Stimulated activated naive CD8-positive, alpha-beta T cell treated with anti-CD3 and anti-CD28 coated beads, Interleukin-15, Interleukin-2, amounts not matched to agents 100 ng/mL and 50 ng/mL, for 24 hours (primary cell): ENCODE data around the gene ELF1.

Source experiments
- H3K27ac Mint-ChIP-seq: one replicate; pipeline ENCODE4 v1.8.0; 2021; ENCODE audit warnings: mild to moderate bottlenecking, mixed read lengths
- H3K27me3 Mint-ChIP-seq: one replicate; pipeline ENCODE4 v1.8.0; 2021; ENCODE audit warnings: mixed read lengths
- H3K36me3 Mint-ChIP-seq: one replicate; pipeline ENCODE4 v1.8.0; 2021; ENCODE audit warnings: low read depth, mixed read lengths
- H3K4me1 Mint-ChIP-seq: one replicate; pipeline ENCODE4 v1.8.0; 2021; ENCODE audit warnings: low read depth, mixed read lengths
- H3K4me3 Mint-ChIP-seq: one replicate; pipeline ENCODE4 v1.8.0; 2021; ENCODE audit warnings: mild to moderate bottlenecking, mixed read lengths
- H3K9me3 Mint-ChIP-seq: one replicate; pipeline ENCODE4 v1.8.0; 2021; ENCODE audit warnings: mixed read lengths

The ELF1 gene

DNA sequence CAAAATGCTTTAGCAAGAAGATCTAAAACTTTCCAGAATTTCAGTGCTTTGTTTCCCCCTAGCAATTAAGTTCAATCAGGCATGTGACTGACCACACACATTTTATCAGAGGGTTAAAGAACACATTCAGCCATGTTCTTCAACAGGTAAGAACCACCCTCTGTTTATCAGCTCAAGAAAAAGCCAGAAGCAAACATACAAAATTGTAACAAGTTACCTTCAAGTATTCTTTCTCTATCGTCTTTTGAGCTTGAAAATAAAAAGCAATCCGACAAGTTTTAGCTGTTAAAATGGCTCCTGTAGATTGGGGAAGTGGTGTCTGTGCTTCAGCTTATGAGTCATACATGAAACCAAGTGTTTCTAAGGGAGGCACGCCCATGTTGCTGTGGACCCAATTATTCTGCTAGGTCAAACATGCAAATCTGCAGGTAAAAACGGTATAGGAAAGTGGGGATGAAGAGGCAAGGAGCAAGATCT lies at the start of gene ELF1:
Gene ELF1, minus strand, starts transcription at position 306 of the 477 bp plus-strand sequence. CDS start 37,262 bp downstream, outside the sequence.
- H3K27me3 Mint-ChIP-seq: no peaks in the 10 kb centered on the region
- H3K9me3 Mint-ChIP-seq: no peaks in the 10 kb centered on the region
- peaks cover 15% of the 10 kb centered on the region for H3K36me3 Mint-ChIP-seq
- H3K4me1 Mint-ChIP-seq: peaks cover 53% of the 10 kb centered on the region
- peak within 1 kb of the TSS; percentile 97 for H3K27ac Mint-ChIP-seq
- peak within 1 kb of the TSS; percentile 96 for H3K4me3 Mint-ChIP-seq

DNA sequence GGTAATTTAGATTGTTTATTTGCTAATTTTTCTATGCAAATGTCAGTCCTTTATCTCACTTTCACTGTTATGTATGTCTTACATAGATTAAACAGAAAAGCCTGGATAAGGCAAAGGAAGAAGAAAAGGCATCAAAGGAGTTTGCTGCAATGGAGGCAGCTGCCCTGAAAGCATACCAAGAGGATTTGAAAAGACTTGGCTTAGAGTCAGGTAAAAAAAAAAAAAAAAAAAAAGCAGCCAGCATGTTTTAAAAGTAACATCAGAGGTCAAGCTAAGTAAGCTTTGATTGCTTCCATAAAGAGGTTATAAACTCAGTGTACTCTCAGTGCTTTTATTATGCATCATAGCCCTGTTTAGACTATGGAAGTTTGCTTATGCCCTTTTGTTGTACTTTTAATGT lies 46.0 kb upstream of the ELF1 start:
- Mint-ChIP-seq H3K27me3 (no peaks in the 10 kb centered on the region), H3K9me3 (no peaks in the 10 kb centered on the region), H3K27ac (no peak overlapping the region), H3K4me1 (peaks cover 35% of the 10 kb centered on the region), H3K36me3 (peaks cover 62% of the 10 kb centered on the region), H3K4me3 (no peak overlapping the region)

DNA sequence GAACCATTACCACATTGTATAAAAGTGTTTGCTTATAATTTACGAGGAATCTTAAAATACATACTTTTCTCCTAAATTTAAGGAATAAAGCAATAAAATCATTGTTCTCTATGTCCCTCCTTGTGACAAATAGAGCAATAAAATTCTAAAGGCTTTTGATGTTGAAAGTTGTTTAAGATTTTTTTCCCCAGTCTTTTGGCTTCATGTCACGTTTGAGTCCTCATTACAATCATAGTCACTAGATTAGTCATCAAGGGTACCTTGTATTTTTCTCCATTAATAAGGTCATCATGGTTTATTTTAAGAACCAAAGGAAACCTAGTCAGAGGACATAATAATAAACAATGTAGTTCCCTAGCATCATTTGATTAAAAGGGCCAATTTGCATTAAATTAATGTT lies 45.4 kb upstream of the ELF1 start:
- no peak overlapping the region for H3K4me3 Mint-ChIP-seq
- H3K9me3 Mint-ChIP-seq: no peaks in the 10 kb centered on the region
- H3K36me3 Mint-ChIP-seq: peaks cover 59% of the 10 kb centered on the region
- H3K27me3 Mint-ChIP-seq: no peaks in the 10 kb centered on the region
- peaks cover 38% of the 10 kb centered on the region for H3K4me1 Mint-ChIP-seq
- no peak overlapping the region for H3K27ac Mint-ChIP-seq

DNA sequence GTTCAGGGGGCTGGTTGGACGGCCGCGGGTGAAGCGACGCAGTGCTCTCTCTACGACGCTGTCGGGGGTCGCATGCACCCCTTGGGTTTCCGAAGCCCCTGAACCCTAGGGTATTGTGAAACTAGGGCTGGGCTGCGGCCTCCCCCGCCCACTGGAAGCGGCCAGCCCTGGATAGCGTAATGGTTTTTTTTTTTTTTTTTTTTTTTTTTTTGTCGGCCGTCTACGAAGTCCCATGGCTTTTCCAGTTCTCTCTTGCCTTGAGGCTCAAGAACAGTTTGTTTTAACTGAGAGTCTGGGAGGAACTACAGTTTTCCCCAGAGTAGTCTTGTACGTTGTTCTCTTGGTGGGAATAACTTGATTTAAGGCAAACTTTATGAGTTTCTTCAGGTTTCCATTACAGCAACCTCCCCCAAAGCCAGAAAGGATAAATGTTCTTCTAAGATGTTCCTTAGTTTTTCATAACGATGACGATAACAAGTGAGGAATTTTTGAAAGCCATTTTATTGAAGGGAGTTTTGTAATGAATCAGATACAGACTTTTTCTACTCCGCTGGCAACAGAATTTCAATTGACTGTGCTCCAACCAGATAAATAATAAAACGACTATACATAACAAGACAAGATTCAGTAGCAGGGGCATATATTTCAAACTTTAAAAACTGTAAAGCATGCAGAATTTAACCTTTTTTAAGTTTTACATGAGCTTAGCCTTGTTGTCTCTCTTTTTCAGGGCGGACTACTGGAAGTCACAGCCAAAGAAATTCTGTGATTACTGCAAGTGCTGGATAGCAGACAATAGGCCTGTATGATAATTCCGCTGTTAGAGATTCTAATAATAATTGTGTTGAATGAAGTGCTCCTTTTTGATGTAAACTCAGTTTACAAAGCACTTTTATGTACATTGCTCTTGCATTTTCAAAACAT lies 43.1 kb upstream of the ELF1 start:
- H3K4me1 Mint-ChIP-seq: peaks cover 58% of the 10 kb centered on the region

DNA sequence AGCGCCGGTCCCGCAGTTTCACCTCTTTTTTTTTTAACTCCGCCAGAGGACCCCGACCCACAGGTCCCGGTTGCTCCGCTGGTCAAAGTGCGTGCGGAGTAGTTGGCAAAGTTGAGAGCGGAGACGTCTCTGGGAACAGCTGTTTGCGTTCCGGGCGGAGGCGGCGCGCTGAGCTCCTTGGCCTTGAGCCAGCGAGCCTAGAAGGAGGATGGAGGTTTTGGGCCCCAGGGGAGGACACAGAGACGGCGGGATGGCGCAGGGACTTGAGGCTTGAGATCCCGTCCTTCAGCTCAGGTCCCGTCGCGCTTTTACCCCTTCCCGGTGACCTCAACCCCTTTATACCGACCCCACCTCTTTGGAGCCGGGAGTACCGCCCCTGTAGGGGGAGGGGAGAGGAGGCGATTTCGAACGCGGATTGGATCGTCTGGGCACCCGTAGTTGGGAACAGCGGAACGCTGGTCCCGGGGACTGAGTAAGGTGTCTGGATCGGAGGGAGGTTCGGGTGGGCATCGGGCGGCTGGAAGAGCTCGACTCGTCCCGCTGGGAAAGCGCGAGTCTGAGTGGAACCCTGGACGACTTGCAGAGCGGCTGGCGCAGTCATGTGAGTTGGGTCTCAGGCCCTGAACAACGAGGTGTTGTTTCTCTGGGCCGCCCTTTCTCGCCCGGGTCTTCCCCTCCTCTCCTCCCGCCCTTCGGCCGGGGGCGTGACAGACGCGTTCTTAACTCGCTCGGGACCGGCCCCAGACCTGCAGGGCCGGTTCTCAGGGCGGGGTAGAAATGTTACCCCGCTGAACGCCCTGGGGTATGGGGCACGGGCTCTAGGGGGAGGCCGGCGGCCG lies 42.2 kb upstream of the ELF1 start, which contains the start of gene WBP4:
Gene WBP4, plus strand, starts transcription at position 435 of the 839 bp plus-strand sequence. Its CDS starts 165 bp downstream, at position 600.
- H3K4me1 Mint-ChIP-seq: peaks cover 66% of the 10 kb centered on the region

More for the DNA sequence above, 43.1 kb upstream of the ELF1 start:
- no peaks in the 10 kb centered on the region for H3K27me3 Mint-ChIP-seq
- peaks cover 54% of the 10 kb centered on the region for H3K36me3 Mint-ChIP-seq
- H3K4me3 Mint-ChIP-seq: peak overlapping the region; percentile 100
- no peaks in the 10 kb centered on the region for H3K9me3 Mint-ChIP-seq
- peak overlapping the region; percentile 100 for H3K27ac Mint-ChIP-seq

DNA sequence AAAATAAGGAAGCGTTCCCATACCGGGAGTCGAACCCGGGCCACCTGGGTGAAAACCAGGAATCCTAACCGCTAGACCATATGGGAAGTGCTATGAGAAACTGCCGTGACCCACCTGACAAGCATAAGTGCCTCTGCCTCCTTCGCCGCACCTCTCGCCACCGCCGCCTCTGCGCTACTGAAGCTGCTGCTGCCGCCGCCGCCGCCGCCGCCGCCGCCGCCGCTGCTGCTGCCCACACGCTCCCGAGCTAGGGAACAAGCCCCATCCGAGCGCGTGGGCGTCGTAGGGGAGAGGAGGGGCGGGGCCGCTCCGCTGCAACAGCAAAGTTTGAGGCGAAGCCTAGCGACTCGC lies 41.6 kb upstream of the ELF1 start:
- H3K27me3 Mint-ChIP-seq: no peaks in the 10 kb centered on the region
- no peaks in the 10 kb centered on the region for H3K9me3 Mint-ChIP-seq
- peaks cover 40% of the 10 kb centered on the region for H3K36me3 Mint-ChIP-seq
- peak overlapping the region; percentile 100 for H3K27ac Mint-ChIP-seq
- H3K4me3 Mint-ChIP-seq: peak overlapping the region; percentile 100
- H3K4me1 Mint-ChIP-seq: peaks cover 71% of the 10 kb centered on the region

More for the DNA sequence above, 42.2 kb upstream of the ELF1 start, which contains the start of gene WBP4:
- Mint-ChIP-seq H3K36me3 (peaks cover 46% of the 10 kb centered on the region), H3K9me3 (no peaks in the 10 kb centered on the region), H3K27me3 (no peaks in the 10 kb centered on the region), H3K27ac (peak within 1 kb of the TSS; percentile 100), H3K4me3 (peak within 1 kb of the TSS; percentile 100)

DNA sequence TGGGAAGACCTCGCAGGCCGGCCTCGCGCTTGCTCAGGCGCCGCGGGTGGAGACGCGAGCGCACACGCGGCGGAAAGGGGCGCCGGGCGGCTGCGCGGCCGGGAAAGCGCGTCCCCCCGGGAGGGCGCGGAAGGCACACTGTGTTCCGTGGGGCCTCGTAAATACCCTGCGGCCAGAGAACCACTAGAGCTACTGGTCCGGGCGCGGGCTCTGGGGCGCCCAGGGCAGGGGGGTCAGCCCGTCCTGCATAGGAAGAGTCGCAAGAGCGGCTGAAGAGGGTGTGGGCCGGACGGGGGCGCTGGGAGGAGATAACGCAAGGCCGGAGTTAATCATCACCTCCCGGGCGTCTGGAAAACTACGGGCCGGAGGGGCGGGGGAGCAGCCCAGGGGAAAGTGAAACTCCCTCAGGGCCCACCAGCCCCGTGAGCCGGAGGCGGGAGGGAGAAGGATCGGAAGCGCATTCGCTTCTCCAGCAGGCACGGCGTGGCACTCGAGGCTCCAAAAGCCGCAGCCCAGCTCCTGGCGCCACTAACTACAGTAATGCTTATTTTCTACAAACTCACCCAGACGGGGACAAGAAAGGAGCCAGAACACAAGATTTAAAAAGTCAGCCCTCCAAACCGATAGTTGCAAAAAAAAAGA lies 41.1 kb upstream of the ELF1 start:
- H3K4me1 Mint-ChIP-seq: peaks cover 73% of the 10 kb centered on the region
- H3K9me3 Mint-ChIP-seq: no peaks in the 10 kb centered on the region
- no peaks in the 10 kb centered on the region for H3K27me3 Mint-ChIP-seq
- H3K36me3 Mint-ChIP-seq: peaks cover 36% of the 10 kb centered on the region
- H3K27ac Mint-ChIP-seq: peak overlapping the region; percentile 100
- H3K4me3 Mint-ChIP-seq: peak overlapping the region; percentile 100

DNA sequence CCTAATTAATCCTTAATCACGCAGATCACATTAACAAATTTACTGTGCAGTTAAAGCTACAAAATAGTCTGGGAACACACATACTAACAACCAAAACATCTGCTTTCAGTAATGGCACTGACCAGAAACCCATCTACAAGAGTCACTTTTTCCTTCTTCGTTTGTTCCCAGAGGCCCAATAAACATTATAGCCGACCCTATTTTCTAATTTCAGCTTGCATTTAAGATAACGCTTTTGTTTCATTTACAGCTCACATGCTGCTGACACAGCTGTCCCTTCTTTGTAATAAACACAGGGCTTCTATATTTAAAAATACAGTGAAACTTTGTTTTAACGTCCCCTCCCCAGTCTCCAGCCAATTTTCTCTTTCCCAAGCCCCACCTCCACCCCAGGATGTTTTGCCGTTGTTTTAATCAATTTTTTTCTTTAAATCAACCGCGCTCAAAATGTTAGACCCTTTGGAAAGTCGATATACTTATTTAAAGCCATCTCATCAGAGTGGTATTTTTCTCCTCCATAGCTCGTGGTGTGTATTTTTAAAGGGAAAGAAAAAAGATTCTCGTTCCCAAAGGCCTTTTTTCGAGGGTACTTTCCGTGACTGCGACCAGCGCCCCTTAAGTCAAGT lies 40.5 kb upstream of the ELF1 start:
- Mint-ChIP-seq H3K4me3 (peak overlapping the region; percentile 100), H3K27me3 (no peaks in the 10 kb centered on the region), H3K36me3 (peaks cover 29% of the 10 kb centered on the region), H3K27ac (peak overlapping the region; percentile 100), H3K9me3 (no peaks in the 10 kb centered on the region), H3K4me1 (peaks cover 76% of the 10 kb centered on the region)

DNA sequence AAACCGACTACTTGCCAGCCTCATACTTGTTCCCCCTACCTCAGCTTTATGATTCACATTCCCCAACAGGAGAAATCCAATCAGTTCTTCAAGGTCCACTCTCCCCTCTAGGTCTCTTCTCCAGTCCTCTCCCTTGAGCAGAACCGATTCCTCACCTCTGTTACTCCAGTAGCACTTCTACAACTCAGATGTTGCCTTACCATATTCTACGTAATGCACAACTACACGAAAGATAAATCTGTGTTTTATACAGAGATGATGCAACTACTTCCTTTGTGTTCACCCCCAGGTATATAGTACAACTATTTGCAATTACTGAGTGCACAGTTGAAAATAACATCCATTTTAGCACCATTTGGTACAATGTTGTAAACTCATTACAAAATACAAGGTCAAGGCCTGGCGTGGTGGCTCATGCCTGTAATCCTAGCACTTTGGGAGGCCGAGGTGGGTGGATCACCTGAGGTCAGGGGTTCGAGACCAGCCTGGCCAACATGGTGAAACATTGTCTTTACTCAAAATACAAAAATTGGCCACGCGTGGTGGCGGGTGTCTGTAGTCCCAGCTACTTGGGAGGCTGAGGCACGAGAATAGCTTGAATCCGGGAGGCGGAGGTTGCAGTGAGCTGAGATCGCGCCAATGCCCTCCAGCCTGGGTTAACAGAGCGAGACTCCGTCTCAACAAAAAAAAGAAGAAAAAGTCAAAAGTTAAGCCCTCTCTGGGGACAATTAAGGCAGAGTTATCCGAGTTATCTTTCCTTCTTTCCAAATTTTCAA lies 39.4 kb upstream of the ELF1 start:
- no peaks in the 10 kb centered on the region for H3K27me3 Mint-ChIP-seq
- H3K4me3 Mint-ChIP-seq: peak overlapping the region; percentile 100
- peak overlapping the region; percentile 100 for H3K27ac Mint-ChIP-seq
- peaks cover 22% of the 10 kb centered on the region for H3K36me3 Mint-ChIP-seq
- H3K4me1 Mint-ChIP-seq: peaks cover 76% of the 10 kb centered on the region
- no peaks in the 10 kb centered on the region for H3K9me3 Mint-ChIP-seq

DNA sequence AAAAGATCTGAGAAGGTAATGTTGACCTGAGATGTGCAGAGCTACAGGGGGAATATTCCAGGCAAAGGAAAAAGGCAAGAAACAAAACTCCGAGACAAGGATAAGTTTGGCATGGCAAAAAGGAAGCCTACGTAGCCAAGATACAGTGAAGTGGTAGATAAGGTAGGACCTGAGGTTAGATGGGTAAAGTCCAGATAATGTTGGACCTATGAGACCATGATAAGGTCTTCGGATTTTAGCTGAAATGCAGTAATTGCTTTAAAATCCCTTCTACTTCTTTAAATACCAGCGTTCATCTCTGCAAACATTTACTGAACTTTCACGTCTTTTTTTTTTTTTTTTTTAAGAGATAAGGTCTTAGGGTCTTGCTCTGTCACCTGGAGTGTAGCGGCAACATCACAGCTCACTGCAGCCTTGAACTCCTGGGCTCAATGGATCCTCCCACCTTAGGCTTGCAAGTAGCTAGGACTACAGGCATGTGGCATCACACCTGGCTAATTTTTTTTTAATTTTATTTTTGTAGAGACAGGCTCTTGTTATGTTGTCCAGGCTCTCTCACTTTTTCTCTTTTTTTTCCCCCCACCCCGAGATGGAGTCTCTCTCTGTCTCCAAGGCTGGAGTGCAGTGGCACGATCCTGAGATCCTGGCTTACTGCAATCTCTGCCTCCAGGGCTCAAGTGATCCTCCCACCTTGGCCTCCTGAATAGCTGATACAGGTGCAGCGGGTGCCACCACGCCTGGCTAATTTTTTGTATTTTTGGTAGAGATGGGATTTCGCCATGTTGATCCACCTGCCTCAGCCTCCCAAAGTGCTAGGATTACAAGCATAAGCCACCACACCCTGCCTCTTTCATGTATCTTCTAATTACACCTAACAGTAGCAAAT lies 38.0 kb upstream of the ELF1 start:
- Mint-ChIP-seq H3K27me3 (no peaks in the 10 kb centered on the region), H3K27ac (peak overlapping the region; percentile 64), H3K9me3 (no peaks in the 10 kb centered on the region), H3K4me3 (no peak overlapping the region), H3K36me3 (peaks cover 10% of the 10 kb centered on the region), H3K4me1 (peaks cover 69% of the 10 kb centered on the region)

DNA sequence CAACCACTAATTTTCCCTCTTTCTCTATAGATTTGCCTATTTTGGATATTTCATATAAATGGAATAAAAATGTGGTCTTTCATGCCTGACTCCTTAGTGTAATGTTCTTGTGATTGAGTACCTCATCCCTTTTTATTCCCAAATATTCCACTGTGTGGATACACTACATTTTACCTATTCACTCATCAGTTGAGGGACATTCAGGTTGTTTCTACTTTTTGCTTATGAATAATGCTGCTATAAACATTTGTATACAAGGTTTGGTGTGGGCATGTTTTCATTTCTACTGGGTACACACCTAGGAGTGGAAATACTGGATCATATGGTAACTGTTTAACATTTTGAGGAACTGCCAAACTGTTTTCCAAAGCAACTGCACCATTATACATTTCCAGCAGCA lies 37.1 kb upstream of the ELF1 start:
- no peaks in the 10 kb centered on the region for H3K27me3 Mint-ChIP-seq
- peaks cover 10% of the 10 kb centered on the region for H3K36me3 Mint-ChIP-seq
- H3K4me1 Mint-ChIP-seq: peaks cover 70% of the 10 kb centered on the region
- H3K4me3 Mint-ChIP-seq: no peak overlapping the region
- peak overlapping the region; percentile 64 for H3K27ac Mint-ChIP-seq
- H3K9me3 Mint-ChIP-seq: no peaks in the 10 kb centered on the region

DNA sequence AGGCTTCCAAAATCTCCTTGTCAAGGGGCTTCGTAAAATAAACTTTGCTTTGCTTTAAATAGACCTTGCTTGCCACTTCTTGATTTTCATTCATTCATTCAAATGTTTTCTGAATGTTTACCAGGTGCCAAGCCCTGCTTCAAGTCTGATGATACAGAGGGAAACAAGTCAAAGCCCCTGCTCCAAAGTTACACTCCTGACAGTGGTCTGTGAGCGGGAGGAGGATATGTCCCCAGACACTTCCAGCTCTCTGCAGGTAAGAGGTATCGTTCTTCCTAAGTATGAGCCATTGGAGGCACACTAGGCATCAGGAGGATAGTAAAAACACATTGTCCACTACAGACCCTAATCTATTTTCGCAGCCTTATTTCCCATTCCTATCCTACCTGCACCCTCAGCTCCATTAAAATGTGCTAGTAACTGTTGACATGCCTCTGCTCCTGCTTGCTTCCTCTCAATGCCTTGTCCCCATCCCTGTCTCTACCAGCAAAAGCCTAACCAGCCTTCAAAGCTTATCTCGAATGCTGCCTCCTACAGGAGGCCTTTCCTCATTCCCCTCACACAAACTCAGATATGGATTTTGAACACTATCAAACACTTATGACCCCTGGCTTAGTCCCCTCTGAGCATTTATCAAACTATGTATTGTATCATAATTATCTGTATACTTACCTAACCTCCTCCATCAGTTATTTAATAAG lies 36.0 kb upstream of the ELF1 start:
- Mint-ChIP-seq H3K36me3 (peaks cover 10% of the 10 kb centered on the region), H3K27ac (no peak overlapping the region), H3K4me1 (peaks cover 80% of the 10 kb centered on the region), H3K4me3 (no peak overlapping the region), H3K9me3 (no peaks in the 10 kb centered on the region), H3K27me3 (no peaks in the 10 kb centered on the region)
